ENCODE results near the gene TEX264.
"Not testable (repeated sequence)": the region's sequence is repeated elsewhere in the genome, so short reads cannot be mapped to it uniquely, and the experiment has no call there.

The TEX264 gene

GRCh38 chr3:51742978-51743377, 71.9 kb downstream of the TEX264 start:
- H3K4me2 ChIP-seq (ENCODE audit: low read length); H3K36me3 ChIP-seq (ENCODE audit: insufficient read depth, low read length); H3K9ac ChIP-seq (ENCODE audit: low read depth, low read length); H3K9me3 ChIP-seq (replicated peaks; ENCODE audit: low read length); H3K4me1 ChIP-seq (ENCODE audit: control insufficient read depth, insufficient read depth, low read length); H3K4me3 ChIP-seq (ENCODE audit: low read length): not testable (repeated sequence)
- H3K27me3 ChIP-seq (ENCODE audit: control insufficient read depth, insufficient read depth, low read length), result peaks cover 21% of the 10 kb centered on the region

GRCh38 chr3:51747840-51748239, 76.8 kb downstream of the TEX264 start:
- H3K36me3 ChIP-seq (ENCODE audit: insufficient read depth, low read length), result no peaks in the 10 kb centered on the region
- no peak overlapping the region for H3K4me2 ChIP-seq (ENCODE audit: low read length)
- no peak overlapping the region for H3K9ac ChIP-seq (ENCODE audit: low read depth, low read length)
- no peaks in the 10 kb centered on the region for H3K9me3 ChIP-seq (replicated peaks; ENCODE audit: low read length)
- H3K4me3 ChIP-seq (ENCODE audit: low read length), result no peak overlapping the region
- no peaks in the 10 kb centered on the region for H3K27me3 ChIP-seq (ENCODE audit: control insufficient read depth, insufficient read depth, low read length)
- no peaks in the 10 kb centered on the region for H3K4me1 ChIP-seq (ENCODE audit: control insufficient read depth, insufficient read depth, low read length)

DNA sequence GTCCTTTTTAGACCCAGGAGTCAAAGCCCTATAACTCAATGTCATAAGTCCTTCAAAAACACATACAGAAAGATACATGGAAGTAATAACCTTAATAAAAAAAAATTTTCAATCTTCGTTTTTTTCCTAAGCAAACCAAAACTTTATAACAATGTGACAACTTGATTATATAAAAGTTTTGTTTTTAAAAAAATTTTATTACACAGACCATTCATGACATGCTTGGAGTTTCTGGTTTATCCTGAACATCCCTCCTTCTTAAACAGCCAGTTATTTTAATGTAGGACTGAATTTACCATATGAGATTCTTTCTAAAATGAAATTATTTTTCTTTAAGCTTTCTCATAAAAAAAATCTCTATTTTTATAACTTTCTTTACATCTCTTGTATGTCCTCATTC, 77.3 kb downstream of the TEX264 start:
- no peaks in the 10 kb centered on the region for H3K9me3 ChIP-seq (replicated peaks; ENCODE audit: low read length)

DNA sequence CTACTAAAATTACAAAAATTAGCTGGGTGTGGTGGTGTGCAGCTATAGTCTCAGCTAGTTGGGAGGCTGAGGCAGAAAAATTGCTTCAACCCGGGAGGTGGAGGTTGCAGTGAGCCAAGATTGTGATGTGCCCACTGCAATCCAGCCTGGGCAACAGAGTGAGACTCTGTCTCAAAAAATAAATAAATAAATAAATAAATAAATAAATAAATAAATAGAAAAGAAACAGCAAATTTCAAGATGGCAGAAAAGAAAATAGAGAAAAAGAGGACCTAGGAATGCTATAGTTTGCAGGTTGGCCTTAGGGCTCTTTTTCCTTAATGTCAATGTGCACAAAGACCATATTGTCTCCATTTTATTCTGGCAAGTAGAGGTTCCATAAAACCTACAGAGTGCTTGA, 79.8 kb downstream of the TEX264 start:
- no peak overlapping the region for H3K9ac ChIP-seq (ENCODE audit: low read depth, low read length)
- no peaks in the 10 kb centered on the region for H3K27me3 ChIP-seq (ENCODE audit: control insufficient read depth, insufficient read depth, low read length)
- no peak overlapping the region for H3K4me3 ChIP-seq (ENCODE audit: low read length)
- H3K9me3 ChIP-seq (replicated peaks; ENCODE audit: low read length), result no peaks in the 10 kb centered on the region
- H3K4me1 ChIP-seq (ENCODE audit: control insufficient read depth, insufficient read depth, low read length), result no peaks in the 10 kb centered on the region
- no peak overlapping the region for H3K4me2 ChIP-seq (ENCODE audit: low read length)
- no peaks in the 10 kb centered on the region for H3K36me3 ChIP-seq (ENCODE audit: insufficient read depth, low read length)

More for the DNA sequence above, 77.3 kb downstream of the TEX264 start:
- Histone ChIP-seq H3K4me1 (ENCODE audit: control insufficient read depth, insufficient read depth, low read length) (no peaks in the 10 kb centered on the region), H3K4me2 (ENCODE audit: low read length) (no peak overlapping the region), H3K4me3 (ENCODE audit: low read length) (no peak overlapping the region), H3K36me3 (ENCODE audit: insufficient read depth, low read length) (no peaks in the 10 kb centered on the region), H3K9ac (ENCODE audit: low read depth, low read length) (no peak overlapping the region), H3K27me3 (ENCODE audit: control insufficient read depth, insufficient read depth, low read length) (no peaks in the 10 kb centered on the region)

DNA sequence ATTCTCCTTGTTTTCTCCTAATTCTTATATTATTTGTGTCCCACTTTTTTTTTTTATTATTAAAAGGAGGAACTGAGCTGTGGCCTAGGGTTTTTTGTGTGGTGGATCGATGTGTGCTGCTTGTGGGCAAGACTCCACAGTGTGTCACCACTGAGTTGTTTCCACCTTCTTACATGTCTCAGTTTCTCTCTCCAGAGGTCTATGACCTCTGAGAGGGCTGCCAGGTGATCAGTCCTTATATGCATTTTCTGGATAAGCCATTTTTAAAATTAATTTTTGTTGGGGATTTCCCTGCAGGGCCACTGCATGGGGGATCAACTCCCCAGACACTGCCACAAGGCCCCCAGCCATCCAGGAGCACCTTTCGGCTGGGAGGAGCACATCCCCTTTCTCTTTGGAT, 80.2 kb downstream of the TEX264 start:
- Histone ChIP-seq H3K27me3 (ENCODE audit: control insufficient read depth, insufficient read depth, low read length) (no peaks in the 10 kb centered on the region), H3K4me3 (ENCODE audit: low read length) (no peak overlapping the region), H3K4me2 (ENCODE audit: low read length) (no peak overlapping the region), H3K9ac (ENCODE audit: low read depth, low read length) (no peak overlapping the region), H3K4me1 (ENCODE audit: control insufficient read depth, insufficient read depth, low read length) (no peaks in the 10 kb centered on the region), H3K36me3 (ENCODE audit: insufficient read depth, low read length) (no peaks in the 10 kb centered on the region), H3K9me3 (replicated peaks; ENCODE audit: low read length) (no peaks in the 10 kb centered on the region)

Small RNA genes lying within 50 kb of the gene (small RNA-seq; reads per million reads assigned to genes)
- 16.1 reads per million, percentile 93 among the genes with 10 or more reads in this experiment for gene RNA5SP132

Measured in skeletal muscle satellite cell (primary cell).